ENCODE results near the gene ADAM19.

DNA sequence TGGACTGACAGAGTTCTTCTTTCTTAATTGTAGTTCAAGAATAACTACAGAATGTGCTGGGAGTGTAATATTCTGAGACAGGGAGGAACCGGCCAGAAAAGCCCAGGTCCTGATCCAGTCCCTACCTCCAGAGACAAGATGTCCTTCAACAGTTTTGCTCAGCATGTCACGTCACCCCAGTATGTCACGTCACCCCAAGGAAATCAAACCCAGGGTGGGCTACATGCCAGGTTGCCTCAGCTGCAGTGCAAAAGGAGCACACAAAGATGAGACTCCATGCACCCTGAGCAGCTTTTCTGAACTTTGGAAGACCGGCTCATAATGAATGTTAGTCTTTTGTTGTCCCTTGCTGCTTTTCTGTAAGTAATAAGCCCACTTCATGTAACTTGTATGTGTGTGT is 141.5 kb downstream of the ADAM19 start:
- TF ChIP-seq YY1 (IDR thresholded peaks at IDR 0.05; ENCODE audit: low read depth) = no peak
- TF ChIP-seq RAD21 (IDR thresholded peaks at IDR 0.05; ENCODE audit: low read length) = no peak
- TF ChIP-seq, protein P1, sequence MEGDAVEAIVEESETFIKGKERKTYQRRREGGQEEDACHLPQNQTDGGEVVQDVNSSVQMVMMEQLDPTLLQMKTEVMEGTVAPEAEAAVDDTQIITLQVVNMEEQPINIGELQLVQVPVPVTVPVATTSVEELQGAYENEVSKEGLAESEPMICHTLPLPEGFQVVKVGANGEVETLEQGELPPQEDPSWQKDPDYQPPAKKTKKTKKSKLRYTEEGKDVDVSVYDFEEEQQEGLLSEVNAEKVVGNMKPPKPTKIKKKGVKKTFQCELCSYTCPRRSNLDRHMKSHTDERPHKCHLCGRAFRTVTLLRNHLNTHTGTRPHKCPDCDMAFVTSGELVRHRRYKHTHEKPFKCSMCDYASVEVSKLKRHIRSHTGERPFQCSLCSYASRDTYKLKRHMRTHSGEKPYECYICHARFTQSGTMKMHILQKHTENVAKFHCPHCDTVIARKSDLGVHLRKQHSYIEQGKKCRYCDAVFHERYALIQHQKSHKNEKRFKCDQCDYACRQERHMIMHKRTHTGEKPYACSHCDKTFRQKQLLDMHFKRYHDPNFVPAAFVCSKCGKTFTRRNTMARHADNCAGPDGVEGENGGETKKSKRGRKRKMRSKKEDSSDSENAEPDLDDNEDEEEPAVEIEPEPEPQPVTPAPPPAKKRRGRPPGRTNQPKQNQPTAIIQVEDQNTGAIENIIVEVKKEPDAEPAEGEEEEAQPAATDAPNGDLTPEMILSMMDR (IDR thresholded peaks at IDR 0.05) = no peak

Data from SK-N-SH (cell line).